ENCODE data around the gene RRAS2.

DNA sequence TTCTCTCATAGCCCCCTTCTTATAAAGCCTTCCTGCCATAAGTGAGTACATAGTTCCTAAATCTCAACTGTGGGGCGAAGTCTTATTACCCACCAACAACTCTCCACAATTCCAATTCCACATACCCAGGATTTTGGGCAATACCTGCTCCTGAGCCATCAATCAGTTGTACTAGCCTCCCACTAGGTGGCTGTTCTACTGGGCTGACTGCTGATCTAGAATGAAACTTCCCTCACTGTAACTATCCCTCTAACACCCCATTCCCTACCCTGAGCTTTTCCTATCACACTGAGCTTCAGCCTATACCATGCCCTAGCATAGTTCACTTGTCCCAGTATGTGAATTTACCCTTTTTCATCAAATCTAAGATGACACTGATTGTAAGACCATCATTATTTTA lies 52.5 kb downstream of the RRAS2 start:
- TF ChIP-seq POLR2AphosphoS5 (IDR thresholded peaks at IDR 0.05; ENCODE audit: low read depth, low read length) (no peak), SIN3A (IDR thresholded peaks at IDR 0.05; ENCODE audit: borderline replicate concordance, insufficient read depth, low read length) (no peak)
